HepG2 (cell line): ENCODE data around the gene CARHSP1. TPM values are rescaled to one million over a fixed set of nuclear protein-coding genes. Genes with fewer than 3 reads are reported as not detected.

Experiments used
- ATAC-seq: fragments of 200-7000 bp; cut with Tn5 transposase; 3 replicates; pipeline ENCODE4 v1.9.1; 2020; ENCODE audit warnings: mild to moderate bottlenecking, moderate library complexity
- BruUV-seq: library from RNA; stranded (reverse); fragments of 400-500 nt; replicated peaks from 2 replicates; lab custom pipeline; 2021; lab: Mats Ljungman, UMichigan
- CTCF ChIA-PET: fragments of 300-600 bp; formaldehyde crosslinking; extraction: SDS; loops from one replicate; lab custom pipeline; 2021; ENCODE audit warnings: low total read pairs, inconsistent platforms, low intra/inter-chr PET ratio; lab: Yijun Ruan, JAX
- POLR2A ChIA-PET: fragments of 350-600 bp; sonication (Branson Sonifier 250); formaldehyde crosslinking; loops from one replicate; lab custom pipeline; 2020; ENCODE audit warnings: antibody characterized with exemption, inconsistent platforms; lab: Yijun Ruan, JAX
- DNase-seq: peaks from one replicate; pipeline ENCODE4 v3.0.0-alpha.2; 2015; ENCODE audit warnings: low spot score
- FAIRE-seq: peaks from 3 replicates; lab custom pipeline; 2011; peaks lifted over from hg19 to GRCh38; lab: Jason Lieb, UNC
- H2AFZ ChIP-seq: one replicate; pipeline ENCODE4 v1.6.1; 2011; ENCODE audit warnings: low read length, inconsistent platforms
- H3K27ac ChIP-seq: fragments of 300-600 bp; 3 replicates; pipeline ENCODE4 v1.8.0; 2011; ENCODE audit warnings: mixed run types, mild to moderate bottlenecking, mixed read lengths, low read length, inconsistent platforms; ENCODE audit not compliant: insufficient read depth; ENCODE audit errors: extremely low read length
- H3K27me3 ChIP-seq, 2 experiments: fragments of 200-600 bp in 1 of 2; 2 replicates in 1 of 2; 3 replicates in 1 of 2; pipeline versions ENCODE4 v1.6.0 to v1.8.0; 2011; ENCODE audit warnings: low read length in 2 of 2, mild to moderate bottlenecking in 2 of 2, moderate library complexity in 2 of 2, inconsistent platforms in 1 of 2; ENCODE audit not compliant: insufficient read depth in 2 of 2, control insufficient read depth in 1 of 2
- H3K36me3 ChIP-seq, 2 experiments: fragments of 200-600 bp in 1 of 2; replicated peaks in 1 of 2; 2 replicates in 1 of 2; 3 replicates in 1 of 2; pipeline versions ENCODE4 v1.5.1 to v1.8.0; 2011; ENCODE audit warnings: low read length in 2 of 2, inconsistent platforms in 1 of 2; ENCODE audit not compliant: insufficient read depth in 2 of 2, control insufficient read depth in 1 of 2
- H3K4me1 ChIP-seq: 2 replicates; pipeline ENCODE4 v1.5.1; 2012; ENCODE audit warnings: low read length, inconsistent platforms; ENCODE audit not compliant: insufficient read depth
- H3K4me2 ChIP-seq: 2 replicates; pipeline ENCODE4 v1.6.0; 2011; ENCODE audit warnings: low read depth, low read length, inconsistent platforms
- H3K4me3 ChIP-seq, 3 experiments: fragments of 200-600 bp in 1 of 3; sonication (generic), shearing (Covaris generic) in 1 of 3; replicated peaks in 1 of 3; 2 replicates each; pipeline ENCODE4 v1.5.1; 2011 to 2016; ENCODE audit warnings: low read length in 3 of 3, inconsistent platforms in 2 of 3, low read depth in 2 of 3, mild to moderate bottlenecking in 2 of 3, control low read depth in 1 of 3, mixed read lengths in 1 of 3; ENCODE audit not compliant: insufficient read depth in 1 of 3
- H3K79me2 ChIP-seq: one replicate; pipeline ENCODE4 v1.6.1; 2011; ENCODE audit warnings: low read length, inconsistent platforms; ENCODE audit not compliant: insufficient read depth
- H3K9ac ChIP-seq: 2 replicates; pipeline ENCODE4 v1.6.0; 2011; ENCODE audit warnings: mild to moderate bottlenecking, low read depth, low read length, inconsistent platforms; ENCODE audit not compliant: insufficient read depth
- H3K9me3 ChIP-seq: 2 replicates; pipeline ENCODE4 v1.5.1; 2012; ENCODE audit warnings: mild to moderate bottlenecking, low read length
- H4K20me1 ChIP-seq: 2 replicates; pipeline ENCODE4 v1.6.0; 2011; ENCODE audit warnings: inconsistent platforms, mild to moderate bottlenecking, low read length, moderate library complexity; ENCODE audit not compliant: insufficient read depth
- POLR2G ChIP-seq: fragments of 200-400 bp; formaldehyde crosslinking; IDR thresholded peaks from 2 replicates; pipeline ENCODE4 v1.6.1; 2018; ENCODE audit warnings: mild to moderate bottlenecking, low read depth, low read length, moderate library complexity
- RBM22 ChIP-seq: fragments of 200-400 bp; formaldehyde crosslinking; optimal IDR thresholded peaks from 2 replicates; pipeline ENCODE3; 2017; ENCODE audit warnings: mild to moderate bottlenecking, low read length, moderate library complexity
- SSRP1 ChIP-seq: IDR thresholded peaks from 2 replicates; pipeline ENCODE4 v1.6.1; 2016; ENCODE audit warnings: control low read depth
- ZBTB7A ChIP-seq: sonication (generic); formaldehyde crosslinking; IDR thresholded peaks from 2 replicates; pipeline ENCODE4 v1.8.0; 2022; ENCODE audit warnings: mild to moderate bottlenecking, missing genetic modification reagents
- ZFY ChIP-seq: sonication (generic); formaldehyde crosslinking; IDR thresholded peaks from 2 replicates; pipeline ENCODE4 v1.4.0; 2020; ENCODE audit warnings: missing genetic modification reagents
- ZNF44 ChIP-seq: sonication (generic); formaldehyde crosslinking; IDR thresholded peaks from 2 replicates; pipeline ENCODE4 v1.5.1; 2020; ENCODE audit warnings: mild to moderate bottlenecking, missing genetic modification reagents
- WGBS: methylation state at CpG from one replicate; pipeline ENCODE4 v1.1.6; 2017; ENCODE audit warnings: low lambda C conversion rate; 5-methylcytosine and 5-hydroxymethylcytosine counted together
- in situ Hi-C: cut with HindIII; loops from 2 replicates; pipeline ENCODE4 v1.10.0; 2017; ENCODE audit warnings: low pct_unique_long_range_greater_than_20kb; ENCODE audit not compliant: extremely low pct_ligation_motif_present
- intact Hi-C: fragments of 100-400 bp; cut with micrococcal nuclease; formaldehyde crosslinking; loops from one replicate; pipeline ENCODE4 v1.10.0; 2022; ENCODE audit not compliant: unreplicated experiment
- polyA plus RNA-seq, 8 experiments: library from polyadenylated mRNA; depleted of rRNA in 3 of 8; stranded (reverse) in 7 of 8; unstranded in 1 of 8; fragments of >200 nt; fragmentation: Illumina TruSeq in 4 of 8; extraction: Trizol in 4 of 8; gene quantifications; 2 replicates each; pipeline versions ENCODE4 v1.2.1 to v1.2.3, GENCODE V29; 2011 to 2016; ENCODE audit warnings: low read depth in 4 of 8, missing spikeins in 1 of 8, mixed read lengths in 1 of 8; ENCODE audit not compliant: insufficient read depth in 1 of 8
- total RNA-seq, 5 experiments: library from RNA; depleted of rRNA; stranded (reverse); fragments of >200 nt; fragmentation: Illumina TruSeq; extraction: Trizol; gene quantifications; 2 replicates each; pipeline ENCODE4 v1.2.3, GENCODE V29; 2016; ENCODE audit warnings: low read depth in 1 of 5
- TF ChIP-seq, protein P1 (sequence below): sonication (generic); formaldehyde crosslinking; IDR thresholded peaks from 2 replicates; pipeline ENCODE4 v1.9.0; 2022; ENCODE audit warnings: low read depth, missing genetic modification reagents

Gene CARHSP1
- total and polyA plus RNA-seq, 2 of the 13 experiments (the other 11 are each of a cell fraction or from before 2014, with no cell fraction given): 173 to 345 TPM

DNA sequence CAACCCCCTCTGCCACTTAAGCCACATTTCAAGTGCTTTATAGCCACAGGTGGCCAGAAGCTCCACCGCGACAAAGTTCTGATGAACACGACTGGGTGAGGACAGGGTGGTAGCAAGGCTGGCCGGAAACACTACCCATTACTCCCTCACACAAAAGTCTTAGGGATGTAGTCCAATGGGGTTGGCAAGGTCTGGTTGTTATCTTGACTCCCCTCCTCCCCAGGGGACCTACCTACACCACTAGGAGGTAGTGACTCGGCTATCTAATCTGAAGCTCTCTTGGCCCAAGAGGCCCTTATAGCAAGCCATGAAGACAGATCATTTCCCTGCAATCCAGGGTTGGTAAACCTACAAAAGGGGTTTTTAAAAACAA is 21.7 kb upstream of the CARHSP1 start:
- Histone ChIP-seq H3K4me1 (peaks cover 12% of the 10 kb centered on the region), H4K20me1 (no peaks in the 10 kb centered on the region), H2AFZ (no peak overlapping the region), H3K27me3 (no peaks in the 10 kb centered on the region), H3K4me3 (no peak overlapping the region), H3K79me2 (no peaks in the 10 kb centered on the region), H3K9ac (no peak overlapping the region), H3K4me2 (no peak overlapping the region), H3K27ac (no peak overlapping the region), H3K36me3 (peaks cover 47 to 50% of the 10 kb centered on the region in 2 experiments), H3K9me3 (no peaks in the 10 kb centered on the region)
- POLR2A ChIA-PET: interaction anchor here (1.7 to 14.5 kb wide), 2 partner anchors 23 to 118 kb away, joined by 4 to 235 read pairs; partner anchors contain the start of gene CARHSP1
- in situ Hi-C loops: loop anchor here (25.0 kb wide), 1 partner anchor 228 kb away; the partner anchor contains the start of gene ABAT
- no peak for DNase-seq
- intact Hi-C loops: no loop called here
- TF ChIP-seq SSRP1: 0 out of 2 replicates have a peak, but pooled peaks have one; percentile 57
- no peak for TF ChIP-seq ZBTB7A (CRISPR knock-in tag)
- TF ChIP-seq ZFY (CRISPR knock-in tag): 0 out of 2 replicates have a peak, but pooled peaks have one; percentile 20
- peak; percentile 86 for TF ChIP-seq RBM22
- TF ChIP-seq ZNF44 (CRISPR knock-in tag): 0 out of 2 replicates have a peak, but pooled peaks have one; percentile 47
- peak; percentile 46; the same call in 1 of the 2 replicates for TF ChIP-seq POLR2G
- TF ChIP-seq, protein P1, sequence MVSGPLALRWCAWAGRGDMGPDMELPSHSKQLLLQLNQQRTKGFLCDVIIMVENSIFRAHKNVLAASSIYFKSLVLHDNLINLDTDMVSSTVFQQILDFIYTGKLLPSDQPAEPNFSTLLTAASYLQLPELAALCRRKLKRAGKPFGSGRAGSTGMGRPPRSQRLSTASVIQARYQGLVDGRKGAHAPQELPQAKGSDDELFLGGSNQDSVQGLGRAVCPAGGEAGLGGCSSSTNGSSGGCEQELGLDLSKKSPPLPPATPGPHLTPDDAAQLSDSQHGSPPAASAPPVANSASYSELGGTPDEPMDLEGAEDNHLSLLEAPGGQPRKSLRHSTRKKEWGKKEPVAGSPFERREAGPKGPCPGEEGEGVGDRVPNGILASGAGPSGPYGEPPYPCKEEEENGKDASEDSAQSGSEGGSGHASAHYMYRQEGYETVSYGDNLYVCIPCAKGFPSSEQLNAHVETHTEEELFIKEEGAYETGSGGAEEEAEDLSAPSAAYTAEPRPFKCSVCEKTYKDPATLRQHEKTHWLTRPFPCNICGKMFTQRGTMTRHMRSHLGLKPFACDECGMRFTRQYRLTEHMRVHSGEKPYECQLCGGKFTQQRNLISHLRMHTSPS (CRISPR knock-in tag): no peak
- no peak for ATAC-seq
- WGBS: 98% methylated on average over 5 of the region's 5 CpGs
- peak; percentile 28 for FAIRE-seq
- BruUV-seq: no TSS peak
- CTCF ChIA-PET: no interaction called here
